ENCODE measurements around the gene CPAMD8. TPM values are rescaled to one million over a fixed set of nuclear protein-coding genes. Genes with fewer than 3 reads are reported as not detected.

Gene CPAMD8
- total RNA-seq = 100 to 1,000 TPM in 1 of 4 donors, 10 to 100 TPM in 3; 13.9 to 116 (median 24.2) TPM

DNA sequence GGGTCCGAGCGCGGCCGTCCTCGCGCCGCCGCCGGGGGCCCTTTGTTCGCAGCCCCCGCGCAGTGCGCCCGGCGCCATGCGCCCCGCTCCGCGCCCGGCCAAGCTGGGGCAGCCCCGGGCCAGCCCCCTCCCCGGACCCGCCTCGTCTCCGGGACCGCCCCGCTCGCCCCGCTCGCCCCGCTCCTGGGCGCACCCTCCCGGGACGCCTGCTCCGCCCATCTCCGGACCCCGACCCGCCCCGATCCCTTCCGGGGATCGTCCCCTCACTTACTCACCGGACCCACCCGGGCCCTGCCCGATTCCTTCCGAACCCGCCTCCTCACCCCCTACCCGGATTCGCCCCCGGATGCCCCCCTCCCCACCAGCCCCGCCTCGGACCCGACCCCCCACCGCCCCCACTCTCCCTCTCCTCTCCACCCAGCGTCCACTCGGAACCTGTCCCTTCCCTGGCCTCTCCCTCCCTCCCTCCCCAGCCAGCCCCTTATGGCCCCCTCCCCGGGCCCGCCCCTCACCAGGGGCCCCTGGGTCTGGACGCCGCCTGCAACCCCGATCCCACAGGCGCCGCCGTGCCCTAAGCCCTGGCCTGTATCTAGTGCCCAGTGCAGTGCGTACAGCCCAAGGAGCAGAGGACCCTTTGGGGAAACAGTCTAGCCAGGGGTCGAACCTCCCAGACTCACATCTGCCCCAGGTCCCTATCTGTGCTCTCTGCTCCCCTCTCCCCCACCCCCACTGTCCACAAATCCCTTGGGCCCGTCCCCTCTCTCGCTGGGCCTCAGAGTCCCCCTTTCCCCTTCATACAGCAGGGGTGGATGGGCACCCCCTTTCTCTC lies at the start of gene CPAMD8:
CPAMD8 (minus strand) TSS at position 105 of the 829 bp plus-strand sequence. CDS start 168 bp downstream, outside the sequence.
- WGBS, 2 donors = 9 to 11% methylated on average over 7 to 11 of the region's 67 CpGs
- DNase-seq = no peak
- H3K27ac ChIP-seq = peak within 1 kb of the TSS in 2 of 3 donors; percentile 43 to 60
- H3K4me3 ChIP-seq (replicated peaks in 1 of 3) = peak within 1 kb of the TSS in 1 of 3 donors; percentile 38
- peaks cover 3 to 12% of the 10 kb centered on the region in 2 donors for H3K4me1 ChIP-seq
- no peaks in the 10 kb centered on the region for H3K36me3 ChIP-seq
- TF ChIP-seq, protein P1, sequence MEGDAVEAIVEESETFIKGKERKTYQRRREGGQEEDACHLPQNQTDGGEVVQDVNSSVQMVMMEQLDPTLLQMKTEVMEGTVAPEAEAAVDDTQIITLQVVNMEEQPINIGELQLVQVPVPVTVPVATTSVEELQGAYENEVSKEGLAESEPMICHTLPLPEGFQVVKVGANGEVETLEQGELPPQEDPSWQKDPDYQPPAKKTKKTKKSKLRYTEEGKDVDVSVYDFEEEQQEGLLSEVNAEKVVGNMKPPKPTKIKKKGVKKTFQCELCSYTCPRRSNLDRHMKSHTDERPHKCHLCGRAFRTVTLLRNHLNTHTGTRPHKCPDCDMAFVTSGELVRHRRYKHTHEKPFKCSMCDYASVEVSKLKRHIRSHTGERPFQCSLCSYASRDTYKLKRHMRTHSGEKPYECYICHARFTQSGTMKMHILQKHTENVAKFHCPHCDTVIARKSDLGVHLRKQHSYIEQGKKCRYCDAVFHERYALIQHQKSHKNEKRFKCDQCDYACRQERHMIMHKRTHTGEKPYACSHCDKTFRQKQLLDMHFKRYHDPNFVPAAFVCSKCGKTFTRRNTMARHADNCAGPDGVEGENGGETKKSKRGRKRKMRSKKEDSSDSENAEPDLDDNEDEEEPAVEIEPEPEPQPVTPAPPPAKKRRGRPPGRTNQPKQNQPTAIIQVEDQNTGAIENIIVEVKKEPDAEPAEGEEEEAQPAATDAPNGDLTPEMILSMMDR (IDR thresholded peaks at IDR 0.05) = no peak
- TF ChIP-seq POLR2A (IDR thresholded peaks at IDR 0.05) = no peak
- no peaks in the 10 kb centered on the region for H3K27me3 ChIP-seq
- no peaks in the 10 kb centered on the region for H3K9me3 ChIP-seq
- intact Hi-C loops (cut with DNase I) = no loop called here

GRCh38 chr19:17075864-17076542 lies 49.4 kb upstream of the CPAMD8 start:
- peaks cover 14 to 36% of the 10 kb centered on the region in 2 donors for H3K4me1 ChIP-seq
- H3K4me3 ChIP-seq (replicated peaks in 1 of 3) = peak overlapping the region; percentile 29 to 88 (median 66)
- TF ChIP-seq, protein P1 (IDR thresholded peaks at IDR 0.05) = no peak
- no peak for TF ChIP-seq POLR2A (IDR thresholded peaks at IDR 0.05)
- intact Hi-C loops (cut with DNase I) = loop anchor here (10.0 kb wide), 1 partner anchor 139 kb away; the partner anchor contains the start of gene USE1
- no peaks in the 10 kb centered on the region for H3K9me3 ChIP-seq
- H3K27me3 ChIP-seq = no peaks in the 10 kb centered on the region
- 1% methylated on average over 41 to 42 of the region's 43 CpGs for WGBS, 2 donors
- H3K27ac ChIP-seq = peak overlapping the region; percentile 27 to 61 (median 44)
- DNase-seq = peak; percentile 36 to 46
- H3K36me3 ChIP-seq = no peaks in the 10 kb centered on the region

DNA sequence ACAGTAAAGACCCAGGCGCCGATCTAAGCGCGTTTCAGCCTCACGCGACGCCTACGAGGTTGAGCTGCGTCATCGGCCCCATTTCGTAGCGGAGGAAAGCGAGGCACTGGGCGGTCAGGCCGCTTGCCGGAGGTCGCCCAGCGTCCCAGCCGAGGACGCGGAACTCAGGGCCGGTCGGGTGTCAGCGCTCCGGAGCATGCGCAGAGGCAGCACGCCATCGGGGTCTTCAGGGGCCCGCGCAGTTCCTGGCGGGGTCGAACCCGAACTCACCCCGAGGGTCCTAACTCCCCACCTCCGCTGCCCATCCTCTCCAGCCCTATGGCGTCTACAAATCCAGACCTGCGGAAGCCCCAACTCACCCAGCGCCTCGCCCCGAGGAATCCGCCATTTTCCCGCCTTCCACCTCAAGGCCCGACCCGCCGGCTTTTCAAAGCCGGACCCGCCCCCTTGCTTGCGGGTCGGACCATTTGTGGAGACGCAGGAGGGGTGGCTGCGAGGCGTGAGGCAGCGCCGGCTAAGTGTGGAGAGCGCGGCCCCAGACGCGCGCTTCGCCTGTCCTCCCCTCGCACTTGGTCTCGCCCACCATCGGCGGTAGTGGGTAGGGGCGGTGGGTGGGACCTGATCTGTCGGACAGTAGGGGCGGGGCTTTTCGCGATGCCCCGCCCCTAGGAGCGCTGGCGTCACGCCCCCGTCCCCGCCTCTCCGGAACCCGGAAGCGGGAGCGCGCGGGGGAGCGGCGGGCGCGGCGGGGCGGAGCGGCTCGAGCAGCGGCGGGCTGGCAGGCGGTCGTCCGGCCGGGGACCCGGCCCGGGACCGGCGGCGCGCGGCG lies 48.6 kb upstream of the CPAMD8 start, which contains the start of the genes HAUS8 and MYO9B:
HAUS8 (minus strand) TSS at position 418 of the 829 bp plus-strand sequence; CDS start at position 388, 30 bp downstream.
MYO9B (plus strand) TSS at position 743 of the 829 bp plus-strand sequence. CDS start 25,941 bp downstream, outside the sequence.
- H3K4me3 ChIP-seq (replicated peaks in 1 of 3) = peak within 1 kb of the TSS; percentile 66 to 91 (median 76)
- 0% methylated on average over 10 to 49 of the region's 103 CpGs for WGBS, 2 donors
- DNase-seq = peak; percentile 99
- peak within 1 kb of the TSS; percentile 27 to 61 (median 44) for H3K27ac ChIP-seq
- H3K27me3 ChIP-seq = no peaks in the 10 kb centered on the region
- H3K4me1 ChIP-seq = peaks cover 14 to 34% of the 10 kb centered on the region in 2 donors
- no peaks in the 10 kb centered on the region for H3K9me3 ChIP-seq
- TF ChIP-seq, protein P1 (IDR thresholded peaks at IDR 0.05) = peak in 1 of 6 experiments; percentile 17
- peak in 1 of 2 donors; percentile 85 for TF ChIP-seq POLR2A (IDR thresholded peaks at IDR 0.05)
- no peaks in the 10 kb centered on the region for H3K36me3 ChIP-seq
- intact Hi-C loops (cut with DNase I) = loop anchor here (10.0 kb wide), 1 partner anchor 140 kb away; the partner anchor contains the start of gene USE1

DNA sequence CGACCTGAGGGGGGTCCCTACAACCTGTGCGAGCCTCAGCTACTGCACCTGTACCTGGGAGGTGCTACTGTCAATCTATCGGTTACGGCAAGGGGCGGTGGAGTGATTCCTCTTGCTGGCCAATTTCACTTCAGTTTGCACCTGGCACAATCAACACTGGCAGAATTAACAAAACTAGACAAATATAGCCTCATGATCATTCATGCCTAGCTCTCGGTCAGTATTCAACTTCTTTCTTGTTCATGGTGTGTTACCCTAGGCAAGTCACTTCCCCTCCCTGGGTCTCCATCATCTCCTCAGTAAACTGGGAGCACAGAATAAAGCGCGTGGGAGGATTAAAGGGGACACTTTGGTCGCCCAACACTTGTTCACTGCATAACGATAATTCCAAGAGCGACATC lies 48.0 kb upstream of the CPAMD8 start:
- Histone ChIP-seq H3K4me1 (peaks cover 14 to 27% of the 10 kb centered on the region in 2 donors), H3K4me3 (replicated peaks in 1 of 3) (peak overlapping the region; percentile 57 to 91 (median 76)), H3K27ac (peak overlapping the region; percentile 13 to 46 (median 22)), H3K36me3 (no peaks in the 10 kb centered on the region), H3K9me3 (no peaks in the 10 kb centered on the region), H3K27me3 (no peaks in the 10 kb centered on the region)
- TF ChIP-seq, protein P1 (IDR thresholded peaks at IDR 0.05) = no peak
- TF ChIP-seq POLR2A (IDR thresholded peaks at IDR 0.05) = no peak
- 9 to 11% methylated on average over 11 of the region's 11 CpGs for WGBS, 2 donors
- intact Hi-C loops (cut with DNase I) = loop anchor here (10.0 kb wide), 1 partner anchor 140 kb away; the partner anchor contains the start of gene USE1
- DNase-seq = no peak
